Lower leg skin (tissue), 3 donors: ENCODE data around the gene GRID2.

ENCODE experiments used
- POLR2A ChIP-seq, 2 donors: fragments of 450-650 bp; IDR thresholded peaks; one replicate each; pipeline ENCODE4 v1.6.1; 2016 to 2017; ENCODE audit warnings: antibody characterized with exemption in 2 of 2, mild to moderate bottlenecking in 1 of 2, moderate library complexity in 1 of 2
- TF ChIP-seq, protein P1 (sequence below), 3 donors: fragments of 450-650 bp; IDR thresholded peaks; one replicate each; pipeline ENCODE4 v1.5.1; 2016; ENCODE audit warnings: antibody characterized with exemption in 3 of 3, mild to moderate bottlenecking in 3 of 3, moderate library complexity in 2 of 3

DNA sequence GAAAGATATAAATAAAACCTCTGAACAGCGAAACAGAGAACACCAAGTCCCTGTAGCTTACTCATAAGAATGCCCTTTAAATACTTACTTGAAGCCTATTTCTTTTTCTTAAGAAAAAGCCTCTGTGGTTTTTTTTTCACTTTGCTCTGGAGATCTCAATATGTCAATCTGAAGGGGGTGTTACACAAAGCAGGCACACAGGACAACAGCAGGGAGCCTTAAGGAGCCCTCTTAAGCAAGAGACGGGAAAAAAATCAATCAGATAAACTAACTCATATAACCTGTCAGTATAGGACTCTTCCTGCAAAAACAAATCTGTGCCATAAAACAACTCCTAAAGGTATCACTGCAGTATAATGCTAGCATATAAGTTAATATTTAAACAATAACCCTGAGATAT, 913.7 kb downstream of the GRID2 start:
- TF ChIP-seq, protein P1, sequence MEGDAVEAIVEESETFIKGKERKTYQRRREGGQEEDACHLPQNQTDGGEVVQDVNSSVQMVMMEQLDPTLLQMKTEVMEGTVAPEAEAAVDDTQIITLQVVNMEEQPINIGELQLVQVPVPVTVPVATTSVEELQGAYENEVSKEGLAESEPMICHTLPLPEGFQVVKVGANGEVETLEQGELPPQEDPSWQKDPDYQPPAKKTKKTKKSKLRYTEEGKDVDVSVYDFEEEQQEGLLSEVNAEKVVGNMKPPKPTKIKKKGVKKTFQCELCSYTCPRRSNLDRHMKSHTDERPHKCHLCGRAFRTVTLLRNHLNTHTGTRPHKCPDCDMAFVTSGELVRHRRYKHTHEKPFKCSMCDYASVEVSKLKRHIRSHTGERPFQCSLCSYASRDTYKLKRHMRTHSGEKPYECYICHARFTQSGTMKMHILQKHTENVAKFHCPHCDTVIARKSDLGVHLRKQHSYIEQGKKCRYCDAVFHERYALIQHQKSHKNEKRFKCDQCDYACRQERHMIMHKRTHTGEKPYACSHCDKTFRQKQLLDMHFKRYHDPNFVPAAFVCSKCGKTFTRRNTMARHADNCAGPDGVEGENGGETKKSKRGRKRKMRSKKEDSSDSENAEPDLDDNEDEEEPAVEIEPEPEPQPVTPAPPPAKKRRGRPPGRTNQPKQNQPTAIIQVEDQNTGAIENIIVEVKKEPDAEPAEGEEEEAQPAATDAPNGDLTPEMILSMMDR (IDR thresholded peaks at IDR 0.05), result no peak
- TF ChIP-seq POLR2A (IDR thresholded peaks at IDR 0.05), result no peak
